Measurements from ENCODE around the gene PRR16.
"Not testable (repeated sequence)": the region's sequence is repeated elsewhere in the genome, so short reads cannot be mapped to it uniquely, and the experiment has no call there.

Gene PRR16

GRCh38 chr5:120631611-120632010, 167.5 kb downstream of the PRR16 start:
- no peak for DNase-seq (ENCODE audit: extremely low read depth in 1 of 2, low read depth in 1 of 2)

GRCh38 chr5:120632430-120632829, 168.3 kb downstream of the PRR16 start:
- DNase-seq (ENCODE audit: extremely low read depth in 1 of 2, low read depth in 1 of 2) = no peak

DNA sequence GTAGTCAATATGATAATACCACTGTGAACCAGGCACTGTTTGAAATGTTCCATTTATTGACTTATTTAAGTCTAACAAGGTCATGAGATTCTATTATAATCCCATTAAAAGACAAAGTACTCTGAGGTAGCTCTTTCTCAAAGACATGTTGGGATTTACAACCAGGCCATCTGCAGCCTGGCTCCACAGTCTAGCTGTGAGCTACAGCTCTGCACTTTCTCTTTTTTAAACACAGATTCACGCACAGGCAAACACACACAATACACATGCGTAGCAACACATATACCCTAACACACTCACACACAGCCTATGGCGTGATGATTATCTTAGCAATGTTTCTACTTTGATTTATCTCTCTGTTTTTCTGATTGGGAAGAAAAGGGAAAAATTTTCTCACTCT, 174.3 kb downstream of the PRR16 start:
- DNase-seq (ENCODE audit: extremely low read depth in 1 of 2, low read depth in 1 of 2) = no peak

- DNase-seq (ENCODE audit: extremely low read depth in 1 of 2, low read depth in 1 of 2) = no peak
Measured at GRCh38 chr5:120640778-120641177, 176.7 kb downstream of the PRR16 start.

DNA sequence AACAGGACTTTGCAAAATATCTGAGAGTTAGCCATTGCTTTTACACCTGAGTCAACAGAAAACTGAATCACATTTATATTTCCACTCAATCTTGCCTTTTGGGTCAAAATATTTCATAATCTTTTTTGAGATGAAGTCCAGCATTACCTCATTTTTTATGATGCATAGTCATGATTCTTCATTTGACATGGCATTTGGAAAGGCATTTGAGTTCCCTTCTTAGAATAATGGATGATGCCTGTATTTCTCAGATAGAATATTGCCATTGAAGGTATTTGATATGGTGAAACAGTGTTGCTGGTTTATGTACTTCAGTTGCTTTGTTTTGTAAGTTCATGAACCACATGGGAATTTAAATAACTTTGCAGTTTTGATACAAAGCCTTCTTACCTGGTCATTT, 180.4 kb downstream of the PRR16 start:
- DNase-seq (ENCODE audit: extremely low read depth in 1 of 2, low read depth in 1 of 2) = no peak

- DNase-seq (ENCODE audit: extremely low read depth in 1 of 2, low read depth in 1 of 2) = no peak
Measured at GRCh38 chr5:120655828-120656435, 191.8 kb downstream of the PRR16 start.

DNA sequence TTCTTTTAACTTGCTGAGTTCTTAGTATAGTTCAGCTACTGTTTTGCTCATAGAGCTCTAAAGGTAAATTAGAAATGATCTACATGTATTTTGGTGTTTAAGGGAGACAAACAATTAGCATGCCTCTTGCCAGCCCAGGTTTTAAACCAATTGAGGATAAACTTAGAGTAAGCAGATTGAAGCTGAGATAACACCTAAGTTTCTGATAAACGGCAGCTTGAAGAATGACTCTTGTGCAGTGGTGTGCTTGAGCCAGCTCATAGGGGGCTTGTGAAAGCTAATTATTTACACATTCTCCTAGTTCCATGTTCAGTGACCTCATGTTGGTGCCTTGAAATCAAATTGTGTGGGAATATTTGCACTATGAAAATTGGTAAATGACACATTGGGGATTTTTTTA, 193.0 kb downstream of the PRR16 start:
- DNase-seq (ENCODE audit: extremely low read depth in 1 of 2, low read depth in 1 of 2) = no peak

DNA sequence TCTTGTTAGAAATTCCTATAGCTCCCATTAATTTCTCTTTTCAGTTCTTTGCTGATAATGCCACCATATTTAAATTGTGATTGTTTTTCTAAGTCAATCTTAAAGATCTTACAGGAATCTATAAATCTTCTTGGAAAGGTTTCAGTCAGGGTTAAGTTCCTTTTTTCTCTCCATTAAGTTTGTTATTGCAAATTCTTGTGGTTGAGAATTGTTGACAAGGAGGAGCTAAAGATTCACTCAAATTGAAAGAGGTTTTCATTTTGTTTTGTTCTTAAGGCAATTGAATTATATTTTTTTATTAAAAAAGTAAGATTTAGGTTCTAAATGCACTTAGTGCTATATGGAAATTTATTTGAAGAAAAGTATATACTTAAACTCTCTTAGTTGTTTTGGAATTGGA, 213.4 kb downstream of the PRR16 start:
- DNase-seq (ENCODE audit: extremely low read depth in 1 of 2, low read depth in 1 of 2) = no peak

GRCh38 chr5:120678279-120678678, 214.2 kb downstream of the PRR16 start:
- no peak for DNase-seq (ENCODE audit: extremely low read depth in 1 of 2, low read depth in 1 of 2)

GRCh38 chr5:120682851-120683250, 218.8 kb downstream of the PRR16 start:
- no peak for DNase-seq (ENCODE audit: extremely low read depth in 1 of 2, low read depth in 1 of 2)

- no peak for DNase-seq (ENCODE audit: extremely low read depth in 1 of 2, low read depth in 1 of 2)
Measured at GRCh38 chr5:120683580-120683979, 219.5 kb downstream of the PRR16 start.

DNA sequence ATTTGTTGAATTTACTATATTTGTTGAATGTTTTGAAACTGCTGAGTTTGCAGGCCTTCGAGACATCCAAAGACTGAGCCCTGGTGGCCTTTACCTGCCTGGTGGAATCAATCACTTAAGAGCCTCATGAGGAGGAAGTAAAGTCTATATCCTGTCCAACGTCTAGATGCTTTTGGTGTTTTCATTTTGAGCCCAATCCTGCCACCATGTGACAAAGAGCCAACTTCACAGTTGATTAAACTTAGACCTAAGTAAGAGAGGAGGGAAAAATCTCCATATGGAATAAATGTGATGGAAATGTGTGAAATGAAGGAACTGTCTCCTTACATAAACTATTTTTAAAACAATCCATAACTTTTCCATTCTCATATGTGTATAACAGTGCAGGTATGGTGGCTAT, 220.1 kb downstream of the PRR16 start:
- DNase-seq (ENCODE audit: extremely low read depth in 1 of 2, low read depth in 1 of 2) = no peak

DNA sequence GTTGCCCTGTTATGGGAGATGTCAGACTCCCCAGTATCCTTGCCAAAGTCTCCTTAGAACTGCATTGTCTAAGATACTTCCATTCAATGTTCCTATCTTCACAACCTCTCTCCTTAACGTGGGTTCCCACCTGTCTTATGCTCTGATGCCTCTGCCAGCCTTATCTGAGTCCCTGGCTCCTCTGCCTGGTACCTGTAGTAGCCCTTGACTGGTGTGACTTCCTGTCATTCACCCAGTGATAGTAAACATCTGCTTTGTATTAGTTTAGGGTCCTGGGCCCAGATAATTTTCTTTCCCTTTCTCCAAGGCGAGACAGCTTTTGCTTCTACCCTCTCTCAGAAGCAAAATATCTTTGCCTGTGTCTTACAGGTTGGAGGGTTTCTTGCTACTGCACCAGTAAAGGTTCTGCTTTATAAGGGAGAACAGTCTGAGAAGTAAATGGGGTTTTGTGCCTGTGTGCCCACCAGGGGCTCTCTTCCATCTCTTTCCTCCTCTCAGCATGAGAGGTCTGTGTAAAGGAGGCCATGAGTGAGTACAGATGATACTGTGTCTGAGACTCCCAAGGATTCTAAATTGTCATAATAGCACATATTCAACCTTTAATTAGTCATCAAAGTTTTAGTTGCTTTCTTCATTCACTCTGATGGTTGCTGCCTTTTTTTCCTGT, 220.8 kb downstream of the PRR16 start:
- DNase-seq (ENCODE audit: extremely low read depth in 1 of 2, low read depth in 1 of 2) = no peak

- no peak for DNase-seq (ENCODE audit: extremely low read depth in 1 of 2, low read depth in 1 of 2)
Measured at GRCh38 chr5:120690621-120691407, 226.7 kb downstream of the PRR16 start.

DNA sequence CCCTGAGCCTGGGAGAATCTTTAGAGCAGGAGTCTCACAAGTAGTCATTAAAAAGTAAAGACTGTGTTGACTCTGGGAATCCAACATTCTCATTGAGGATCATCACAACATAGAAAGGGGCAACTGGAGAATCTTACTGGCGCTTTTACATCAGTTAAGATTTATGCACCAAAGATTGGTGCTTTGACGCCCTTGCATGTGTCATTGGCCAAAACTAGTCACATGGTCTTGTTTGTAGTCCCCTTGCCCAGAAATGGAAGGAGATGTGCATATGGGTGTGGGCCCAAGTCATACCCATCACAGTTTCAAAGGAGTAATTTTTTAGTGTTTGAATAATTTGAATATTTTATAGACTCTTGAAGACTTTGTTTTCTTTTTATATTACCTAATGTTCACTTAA, 228.2 kb downstream of the PRR16 start:
- DNase-seq (ENCODE audit: extremely low read depth in 1 of 2, low read depth in 1 of 2) = no peak

DNA sequence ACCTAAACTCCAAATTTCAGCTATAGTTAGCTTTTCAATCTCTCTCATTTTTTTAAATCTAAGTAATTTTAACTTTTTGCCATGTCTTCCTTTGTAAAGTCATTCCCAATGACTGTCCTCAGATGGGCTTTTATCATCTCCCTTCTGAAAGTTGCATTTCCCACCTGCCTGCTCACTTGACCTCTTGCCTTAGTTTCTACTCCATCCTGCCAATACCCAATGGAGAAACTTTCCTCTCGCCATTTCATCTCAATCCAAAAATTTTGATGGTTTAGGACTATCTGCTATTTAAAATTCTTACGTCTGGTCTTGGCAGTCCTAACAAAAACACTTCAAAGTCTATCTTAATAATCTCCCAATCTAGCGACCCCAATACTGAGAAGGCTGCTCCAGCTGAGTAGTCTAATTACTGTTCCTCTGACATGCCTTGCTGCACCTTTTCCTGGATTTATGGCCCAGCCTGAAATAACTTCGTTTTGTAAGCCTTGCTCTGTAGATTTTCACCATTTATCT, 231.3 kb downstream of the PRR16 start:
- no peak for DNase-seq (ENCODE audit: extremely low read depth in 1 of 2, low read depth in 1 of 2)

- no peak for DNase-seq (ENCODE audit: extremely low read depth in 1 of 2, low read depth in 1 of 2)
Measured at GRCh38 chr5:120697147-120697546, 233.0 kb downstream of the PRR16 start.

DNA sequence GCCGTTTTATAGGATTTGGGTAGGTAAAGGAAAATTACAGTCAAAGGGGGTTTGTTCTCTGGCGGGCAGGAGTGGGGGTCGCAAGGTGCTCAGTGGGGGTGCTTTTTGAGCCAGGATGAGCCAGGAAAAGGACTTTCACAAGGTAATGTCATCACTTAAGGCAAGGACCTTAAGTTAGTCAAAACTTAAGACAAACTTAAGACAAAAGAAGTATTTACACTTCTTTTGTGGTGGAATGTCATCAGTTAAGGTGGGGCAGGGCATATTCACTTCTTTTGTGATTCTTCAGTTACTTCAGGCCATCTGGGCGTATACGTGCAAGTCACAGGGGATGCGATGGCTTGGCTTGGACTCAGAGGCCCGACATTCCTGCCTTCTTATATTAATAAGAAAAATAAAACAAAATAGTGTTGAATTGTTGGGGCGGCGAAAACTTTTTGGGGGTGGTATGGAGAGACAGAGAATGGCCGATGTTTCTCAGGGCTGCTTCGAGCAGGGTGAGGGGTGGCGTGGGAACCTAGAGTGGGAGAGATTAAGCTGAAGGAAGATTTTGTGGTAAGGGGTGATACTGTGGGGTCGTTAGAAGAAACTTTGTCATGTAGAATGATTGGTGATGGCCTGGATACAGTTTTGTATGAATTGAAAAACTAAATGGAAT, 233.7 kb downstream of the PRR16 start:
- not testable (repeated sequence) for DNase-seq (ENCODE audit: extremely low read depth in 1 of 2, low read depth in 1 of 2)

DNA sequence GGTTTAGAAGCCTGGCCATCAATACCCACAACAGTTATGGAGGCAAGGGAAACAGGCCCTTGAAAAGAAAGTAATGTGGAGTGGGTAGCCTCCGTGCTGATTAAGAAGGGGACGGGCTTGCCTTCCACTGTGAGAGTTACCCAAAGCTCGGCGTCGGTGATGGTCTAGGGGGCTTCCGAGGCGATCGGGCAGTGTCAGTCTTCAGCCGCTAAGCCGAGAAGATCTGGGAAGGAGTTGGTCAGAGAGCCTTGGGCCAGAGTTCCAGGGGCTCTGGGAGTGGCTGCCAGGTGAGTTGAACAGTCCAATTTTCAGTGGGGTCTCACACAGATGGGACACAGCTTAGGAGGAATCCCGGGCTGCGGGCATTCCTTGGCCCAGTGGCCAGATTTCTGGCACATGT, 236.6 kb downstream of the PRR16 start:
- DNase-seq (ENCODE audit: extremely low read depth in 1 of 2, low read depth in 1 of 2) = not testable (repeated sequence)

GRCh38 chr5:120702817-120703538, 238.9 kb downstream of the PRR16 start:
- not testable (repeated sequence) for DNase-seq (ENCODE audit: extremely low read depth in 1 of 2, low read depth in 1 of 2)
